NT2/D1 (cell line): ENCODE data around the gene MERTK.
"Not testable (repeated sequence)": the region's sequence is repeated elsewhere in the genome, so short reads cannot be mapped to it uniquely, and the experiment has no call there.

Experiments
- DNase-seq: peaks from one replicate; pipeline ENCODE4 v3.0.0-alpha.2; 2011; ENCODE audit warnings: low read depth, low spot score
- H3K27me3 ChIP-seq: 2 replicates; pipeline ENCODE4 v1.6.0; 2011; ENCODE audit warnings: mild to moderate bottlenecking; ENCODE audit not compliant: insufficient read length, insufficient read depth
- H3K36me3 ChIP-seq: 2 replicates; pipeline ENCODE4 v1.6.1; 2011; ENCODE audit warnings: mild to moderate bottlenecking, low read length, mixed read lengths; ENCODE audit not compliant: insufficient read depth, insufficient read length
- H3K4me1 ChIP-seq: 2 replicates; pipeline ENCODE4 v1.5.1; 2011; ENCODE audit not compliant: insufficient read depth, insufficient read length
- H3K4me3 ChIP-seq: 2 replicates; pipeline ENCODE4 v1.5.1; 2011; ENCODE audit warnings: low read depth; ENCODE audit not compliant: insufficient read length
- H3K9ac ChIP-seq: 2 replicates; pipeline ENCODE4 v1.6.0; 2011; ENCODE audit warnings: low read depth; ENCODE audit not compliant: insufficient read length
- H3K9me3 ChIP-seq: 2 replicates; pipeline ENCODE4 v1.5.1; 2011; ENCODE audit warnings: mild to moderate bottlenecking, low read length; ENCODE audit not compliant: insufficient read depth
- SUZ12 ChIP-seq: IDR thresholded peaks from 2 replicates; pipeline ENCODE4 v1.6.1; 2011; ENCODE audit not compliant: insufficient read length, insufficient read depth; ENCODE audit errors: extremely low read depth
- YY1 ChIP-seq: IDR thresholded peaks from 2 replicates; pipeline ENCODE4 v1.6.1; 2011; ENCODE audit not compliant: insufficient read length, insufficient read depth
- ZNF274 ChIP-seq: IDR thresholded peaks from 2 replicates; pipeline ENCODE4 v1.6.1; 2011; ENCODE audit warnings: mild to moderate bottlenecking, low read depth, low read length

The MERTK gene

DNA sequence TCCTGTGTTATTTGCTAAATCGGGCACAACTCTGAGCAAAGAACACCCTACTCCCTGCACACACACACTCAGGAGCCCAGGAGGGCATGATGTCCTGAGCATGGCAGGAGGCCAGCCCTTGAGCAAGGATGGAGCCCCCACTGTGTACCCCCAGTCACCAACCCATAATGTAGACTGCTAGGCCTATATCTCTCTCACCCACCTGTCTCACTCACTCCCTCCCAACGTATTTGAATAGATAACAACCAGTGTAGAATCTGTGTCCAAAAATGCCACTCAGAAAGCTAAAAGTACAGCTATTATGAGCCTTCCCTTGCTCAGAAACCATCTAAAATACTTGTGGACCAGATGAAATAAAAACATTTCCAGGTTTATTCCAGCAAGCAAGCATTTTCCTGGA lies 29.3 kb downstream of the MERTK start:
- Histone ChIP-seq H3K9me3 (peaks cover 12% of the 10 kb centered on the region; the same call in 1 of the 2 replicates), H3K4me1 (no peaks in the 10 kb centered on the region), H3K9ac (no peak overlapping the region), H3K4me3 (no peak overlapping the region), H3K36me3 (peaks cover 16% of the 10 kb centered on the region), H3K27me3 (no peaks in the 10 kb centered on the region)
- no peak for DNase-seq
- TF ChIP-seq SUZ12 (no peak), YY1 (no peak), ZNF274 (no peak)

- TF ChIP-seq YY1 = no peak
- TF ChIP-seq SUZ12 = no peak
- TF ChIP-seq ZNF274 = no peak
- H3K9ac ChIP-seq = no peak overlapping the region
- H3K36me3 ChIP-seq = peaks cover 16% of the 10 kb centered on the region
- no peaks in the 10 kb centered on the region for H3K4me1 ChIP-seq
- H3K27me3 ChIP-seq = no peaks in the 10 kb centered on the region
- H3K9me3 ChIP-seq = peaks cover 19% of the 10 kb centered on the region; the same call in 1 of the 2 replicates
- DNase-seq = no peak
- H3K4me3 ChIP-seq = no peak overlapping the region
These were observed 32.0 kb downstream of the MERTK start for GRCh38 chr2:111930409-111930808.

GRCh38 chr2:111930875-111931274 lies 32.5 kb downstream of the MERTK start:
- no peak for DNase-seq
- Histone ChIP-seq H3K9ac (no peak overlapping the region), H3K27me3 (no peaks in the 10 kb centered on the region)

DNA sequence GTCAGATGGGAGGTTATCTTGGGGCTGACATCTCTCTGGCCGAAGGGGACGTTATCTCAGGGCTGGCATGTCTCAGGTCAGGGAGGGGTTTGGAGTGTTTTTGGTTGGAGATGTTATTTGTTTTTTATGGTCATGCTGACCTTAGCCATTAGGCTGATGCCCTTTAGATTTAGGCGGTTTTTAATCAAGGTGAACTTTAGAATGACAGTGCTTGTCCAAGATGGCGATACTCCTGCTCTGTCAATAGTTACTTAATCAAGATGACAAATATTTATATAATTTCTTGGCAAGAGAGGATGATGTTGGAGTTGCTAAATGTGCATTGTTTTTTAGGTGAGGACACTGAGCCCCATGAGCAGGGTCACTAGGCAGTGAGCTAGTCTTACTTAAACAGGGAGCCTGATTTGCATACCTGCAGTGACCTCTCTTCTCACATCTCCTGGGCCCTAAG lies 34.5 kb downstream of the MERTK start:
- Histone ChIP-seq H3K4me3 (no peak overlapping the region), H3K4me1 (no peaks in the 10 kb centered on the region), H3K9me3 (peaks cover 19% of the 10 kb centered on the region; the same call in 1 of the 2 replicates), H3K27me3 (no peaks in the 10 kb centered on the region), H3K9ac (no peak overlapping the region), H3K36me3 (peaks cover 16% of the 10 kb centered on the region)
- DNase-seq = no peak
- TF ChIP-seq ZNF274 = no peak
- TF ChIP-seq SUZ12 = no peak
- TF ChIP-seq YY1 = no peak

More at GRCh38 chr2:111930875-111931274, 32.5 kb downstream of the MERTK start:
- TF ChIP-seq ZNF274 (no peak), YY1 (no peak), SUZ12 (no peak)
- Histone ChIP-seq H3K4me3 (no peak overlapping the region), H3K4me1 (no peaks in the 10 kb centered on the region), H3K9me3 (peaks cover 19% of the 10 kb centered on the region; the same call in 1 of the 2 replicates), H3K36me3 (peaks cover 16% of the 10 kb centered on the region)

DNA sequence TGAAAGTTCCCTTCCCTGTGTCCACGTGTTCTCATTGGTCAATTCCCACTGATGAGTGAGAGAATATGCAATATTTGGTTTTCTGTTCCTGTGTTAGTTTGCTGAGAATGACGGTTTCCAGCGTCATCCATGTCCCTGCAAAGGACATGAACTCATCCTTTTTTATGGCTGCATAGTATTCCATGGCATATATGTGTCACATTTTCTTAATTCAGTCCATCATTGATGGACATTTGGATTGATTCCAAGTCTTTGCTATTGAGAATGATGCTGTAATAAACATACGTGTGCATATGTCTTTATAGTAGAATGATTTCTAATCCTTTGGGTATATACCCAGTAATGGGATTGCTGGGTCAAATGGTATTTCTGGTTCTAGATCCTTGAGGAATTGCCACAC lies 35.5 kb downstream of the MERTK start:
- not testable (repeated sequence) for DNase-seq, H3K9ac ChIP-seq, H3K4me1 ChIP-seq, H3K4me3 ChIP-seq, H3K27me3 ChIP-seq
- Histone ChIP-seq H3K9me3 (peaks cover 19% of the 10 kb centered on the region; the same call in 1 of the 2 replicates), H3K36me3 (peaks cover 15% of the 10 kb centered on the region)

- no peak overlapping the region for H3K9ac ChIP-seq
- H3K4me3 ChIP-seq = no peak overlapping the region
- no peaks in the 10 kb centered on the region for H3K4me1 ChIP-seq
- H3K9me3 ChIP-seq = peaks cover 15% of the 10 kb centered on the region; the same call in 1 of the 2 replicates
- H3K27me3 ChIP-seq = no peaks in the 10 kb centered on the region
- no peak for TF ChIP-seq ZNF274
- no peak for TF ChIP-seq SUZ12
- no peak for TF ChIP-seq YY1
- DNase-seq = no peak
- H3K36me3 ChIP-seq = no peaks in the 10 kb centered on the region
These were observed 38.5 kb downstream of the MERTK start for GRCh38 chr2:111936881-111937280.

DNA sequence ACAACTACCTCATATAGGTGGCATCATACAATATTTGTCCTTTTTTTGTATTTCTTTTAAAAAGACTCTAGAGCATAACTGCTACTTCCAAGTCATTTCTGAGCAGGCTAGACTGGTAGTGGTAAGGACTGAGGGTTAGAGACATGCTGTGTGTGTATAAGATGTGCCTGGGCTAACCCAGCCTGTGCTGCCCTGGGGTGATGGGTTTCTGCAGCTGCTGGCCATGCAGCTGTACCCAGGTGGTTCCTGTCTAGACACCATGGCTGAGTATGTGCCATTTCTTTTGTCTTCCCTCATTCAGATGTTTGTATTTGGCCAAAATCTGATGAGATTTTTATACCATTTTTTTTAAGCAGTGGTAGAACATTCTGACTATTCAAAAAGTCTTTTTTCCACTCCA lies 40.0 kb downstream of the MERTK start:
- Histone ChIP-seq H3K9me3 (0 out of 2 replicates have a peak, but pooled peaks cover under 1% of the 10 kb centered on the region), H3K4me1 (no peaks in the 10 kb centered on the region), H3K27me3 (no peaks in the 10 kb centered on the region), H3K4me3 (no peak overlapping the region), H3K9ac (no peak overlapping the region), H3K36me3 (no peaks in the 10 kb centered on the region)
- DNase-seq = no peak
- TF ChIP-seq YY1 (no peak), ZNF274 (no peak), SUZ12 (no peak)
